GM18858 (cell line): ENCODE results near the gene OASL.
"Not testable (repeated sequence)": the region's sequence is repeated elsewhere in the genome, so short reads cannot be mapped to it uniquely, and the experiment has no call there.

Experiments used
- ATAC-seq: cut with Tn5 transposase; IDR thresholded peaks from one replicate; pipeline ENCODE4 v1.9.1; 2021; ENCODE audit not compliant: unreplicated experiment

Gene OASL

DNA sequence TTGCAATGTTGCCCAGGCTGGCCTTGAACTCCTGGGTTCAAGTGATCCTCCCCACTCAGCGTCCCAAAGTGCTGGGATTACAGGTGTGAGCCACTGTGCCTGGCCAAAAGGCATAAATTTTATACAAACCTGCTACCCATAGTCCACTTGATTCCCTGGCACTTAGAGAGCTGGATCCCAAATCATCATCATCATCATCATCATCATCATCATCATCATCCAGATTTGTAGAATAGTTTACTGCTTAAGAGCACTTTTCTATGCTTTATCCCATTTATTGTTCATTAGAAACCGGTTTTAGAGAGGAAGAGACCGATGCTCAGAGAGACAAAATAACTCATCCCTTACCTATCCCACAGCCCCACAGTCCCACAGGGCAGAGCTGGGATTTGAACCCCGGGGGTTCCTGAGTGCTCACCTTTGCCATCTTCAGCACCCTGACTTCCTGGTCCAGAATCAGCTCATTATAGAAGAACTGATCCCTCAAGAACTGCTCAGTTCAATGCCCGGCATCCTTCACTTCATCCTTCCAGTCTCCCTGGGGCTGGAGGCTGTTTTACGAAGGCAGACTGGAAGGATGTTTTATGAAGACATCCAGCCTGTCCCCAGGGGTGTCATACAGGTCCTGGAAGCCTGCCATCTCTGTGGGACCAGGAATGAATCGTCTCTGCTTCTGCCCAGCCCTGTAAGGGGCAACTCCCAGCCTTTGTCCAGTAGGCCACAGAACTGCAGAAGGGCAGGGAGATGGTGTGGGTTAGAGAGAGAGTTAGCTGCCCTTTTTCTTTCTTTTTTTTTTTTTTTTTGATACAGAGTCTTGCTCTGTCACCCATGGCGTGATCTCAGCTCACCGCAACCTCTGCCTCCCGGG, 20.2 kb upstream of the OASL start:
- no peak for ATAC-seq

- ATAC-seq, result no peak
Measured at GRCh38 chr12:121057794-121058193, 18.7 kb upstream of the OASL start.

DNA sequence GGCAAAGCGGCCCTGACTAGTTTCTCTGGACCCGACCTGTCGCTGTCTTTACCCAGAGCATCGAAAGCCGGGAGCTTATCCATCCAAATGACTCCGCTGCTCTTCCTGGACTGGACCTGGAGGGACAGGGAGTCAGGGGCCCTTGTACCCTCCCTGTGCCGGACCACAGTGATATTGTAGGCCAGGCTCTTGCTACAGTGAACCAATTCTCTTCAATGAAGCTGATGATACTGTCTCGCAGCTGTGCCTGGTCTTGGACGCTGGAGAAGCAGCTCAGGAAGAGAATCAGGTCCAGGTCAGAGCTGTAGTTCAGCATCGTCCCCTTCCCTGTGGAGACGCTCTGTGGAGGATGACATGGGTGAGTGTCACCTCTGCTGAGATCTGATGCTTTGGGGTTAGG, 14.7 kb upstream of the OASL start:
- no peak for ATAC-seq

GRCh38 chr12:121050725-121051124, 11.7 kb upstream of the OASL start:
- no peak for ATAC-seq

DNA sequence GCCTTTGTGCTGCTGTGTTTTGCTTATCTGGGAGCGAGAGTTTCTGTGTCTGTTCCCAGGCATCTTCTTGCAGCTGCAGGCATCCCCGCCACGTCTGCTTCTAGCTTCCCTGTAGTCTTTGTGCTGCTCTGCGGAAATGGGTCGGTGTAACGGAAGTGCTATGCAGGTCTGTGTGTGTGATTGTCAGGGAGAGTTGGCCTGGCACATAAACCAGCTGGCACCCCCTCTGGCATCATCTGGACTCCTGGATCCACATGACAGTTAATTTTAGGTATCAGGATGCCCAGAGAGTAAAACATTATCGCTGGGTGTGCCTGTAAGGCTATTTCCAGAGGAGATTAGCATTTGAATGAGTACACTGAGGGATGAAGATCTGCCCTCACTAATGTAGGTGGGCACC, 9.4 kb upstream of the OASL start:
- no peak for ATAC-seq

GRCh38 chr12:121047400-121047799, 8.4 kb upstream of the OASL start:
- not testable (repeated sequence) for ATAC-seq

DNA sequence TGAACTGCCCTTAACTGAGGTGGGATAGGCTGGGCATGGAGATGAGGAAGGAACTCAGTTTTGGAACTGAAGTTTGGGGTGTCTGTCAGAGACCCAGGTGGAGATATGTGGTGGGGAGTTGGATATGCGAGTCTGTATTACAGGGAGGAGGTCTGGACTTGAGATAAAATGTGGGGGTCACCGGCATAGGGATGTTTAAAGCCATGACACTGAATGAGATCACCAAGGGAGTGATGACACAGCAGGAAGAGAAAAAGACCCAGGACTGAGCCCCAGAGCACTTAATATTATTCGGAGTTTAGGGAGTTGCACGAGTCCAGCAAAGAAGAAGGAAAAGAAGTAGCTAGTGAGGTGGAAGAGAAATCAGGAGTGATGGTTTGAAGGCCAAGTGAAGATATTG, 4.0 kb upstream of the OASL start:
- no peak for ATAC-seq

- ATAC-seq, result no peak
Measured at GRCh38 chr12:121036810-121037326, 2.2 kb downstream of the OASL start.

- no peak for ATAC-seq
Measured at GRCh38 chr12:121034616-121035305, 4.3 kb downstream of the OASL start.

DNA sequence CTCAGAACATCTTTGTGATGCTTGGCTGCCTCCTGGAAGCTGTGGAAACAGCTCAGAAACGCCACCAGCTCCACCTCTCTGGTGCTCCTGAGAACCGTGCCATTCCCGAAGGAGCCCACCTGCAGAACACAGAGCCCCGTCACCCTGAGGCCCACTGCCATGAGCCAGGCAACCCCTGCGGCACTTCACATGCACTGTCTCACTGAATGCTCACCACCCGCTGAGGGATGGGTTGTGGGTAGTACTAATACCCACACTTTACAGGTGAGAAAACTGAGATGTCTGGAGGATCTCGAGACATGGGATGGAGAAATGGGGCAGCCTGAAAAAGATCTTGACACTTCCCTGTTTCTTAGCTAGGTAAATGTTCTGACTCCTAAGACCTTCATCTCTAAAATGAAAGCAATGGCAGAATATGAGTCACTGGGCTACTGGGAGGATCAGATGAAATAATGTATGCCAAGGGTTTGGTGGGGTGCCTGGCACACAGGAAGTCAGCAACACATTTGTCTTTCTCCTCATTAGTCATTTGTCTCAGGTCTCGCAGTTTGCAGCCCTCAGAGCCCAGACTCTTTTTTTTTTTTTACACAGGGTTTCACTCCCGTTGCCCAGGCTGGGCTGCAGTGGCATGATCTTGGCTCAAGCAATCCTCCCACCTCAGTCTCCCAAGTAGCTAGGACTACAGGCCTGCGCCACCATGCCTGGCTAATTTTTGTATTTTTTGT, 5.3 kb downstream of the OASL start:
- no peak for ATAC-seq

GRCh38 chr12:121030576-121031212, 8.4 kb downstream of the OASL start:
- no peak for ATAC-seq

DNA sequence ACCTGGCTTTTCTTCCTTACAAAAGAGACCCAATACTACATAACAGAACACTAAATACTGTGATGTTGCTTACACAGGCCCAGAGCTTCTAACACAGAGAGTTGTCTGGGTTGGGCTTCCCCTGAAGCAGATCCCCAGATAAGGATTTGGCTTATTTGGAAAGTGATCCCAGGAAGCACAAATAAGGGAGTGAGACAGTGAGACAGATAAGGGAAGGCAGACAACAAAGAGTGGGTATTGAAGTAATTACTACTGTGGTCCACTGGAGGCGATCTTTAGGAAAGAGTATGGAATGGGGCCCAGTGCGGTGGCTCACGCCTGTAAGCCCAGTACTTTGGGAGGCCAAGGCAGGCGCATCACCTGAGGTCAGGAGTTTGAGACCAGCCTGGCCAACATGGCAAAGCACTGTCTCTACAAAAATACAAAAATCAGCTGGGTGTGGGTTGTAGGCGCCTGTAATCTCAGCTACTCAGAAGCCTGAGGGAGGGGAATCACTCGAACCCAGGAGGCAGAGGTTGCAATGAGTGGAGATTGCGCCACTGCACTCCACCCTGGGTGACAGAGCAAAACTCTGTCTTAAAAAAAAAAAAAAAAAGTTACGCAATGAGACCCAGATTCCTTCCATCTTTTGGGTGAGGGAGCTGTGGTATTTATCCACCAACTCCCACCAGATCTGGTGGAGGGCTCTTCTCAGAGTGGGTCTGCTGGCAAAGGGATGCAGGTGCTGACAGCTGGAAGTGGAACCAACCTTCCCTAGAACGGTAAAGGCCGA, 12.6 kb downstream of the OASL start:
- ATAC-seq, result no peak

DNA sequence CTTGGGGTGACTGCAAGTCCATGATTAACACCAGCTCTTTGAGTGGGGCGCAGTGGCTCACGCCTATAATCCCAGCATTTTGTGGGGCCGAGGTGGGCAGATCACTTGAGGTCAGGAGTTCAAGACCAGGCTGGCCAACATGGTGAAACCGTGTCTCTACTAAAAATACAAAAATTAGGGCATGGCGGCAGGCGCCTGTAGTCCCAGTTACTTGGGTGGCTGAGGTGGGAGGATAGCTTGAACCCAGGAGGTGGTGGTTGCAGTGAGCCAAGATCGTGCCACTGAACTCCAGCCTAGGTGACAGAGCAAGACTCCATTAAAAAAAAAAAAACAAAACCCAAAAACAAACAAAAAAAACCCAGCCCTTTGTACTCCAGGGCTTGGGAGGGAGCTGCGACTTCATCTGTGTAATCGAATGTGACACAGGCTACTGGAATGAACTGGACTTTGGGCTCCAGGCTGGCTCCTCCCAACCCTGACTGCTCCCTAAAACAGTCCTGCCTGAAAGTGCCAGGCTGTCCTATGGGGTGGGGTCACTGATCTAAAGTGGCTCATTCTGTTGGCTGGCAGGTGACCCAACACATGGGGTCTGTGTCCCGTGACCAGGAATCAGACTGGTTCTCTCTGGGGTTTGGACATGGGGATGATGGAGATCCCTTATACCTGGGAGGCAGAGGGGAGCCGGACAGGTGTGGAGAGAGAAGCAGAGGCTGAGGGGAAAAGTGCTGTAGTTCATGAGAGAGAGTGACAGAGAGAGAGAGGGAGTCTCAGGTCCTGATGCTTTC, 13.4 kb downstream of the OASL start:
- ATAC-seq, result no peak

DNA sequence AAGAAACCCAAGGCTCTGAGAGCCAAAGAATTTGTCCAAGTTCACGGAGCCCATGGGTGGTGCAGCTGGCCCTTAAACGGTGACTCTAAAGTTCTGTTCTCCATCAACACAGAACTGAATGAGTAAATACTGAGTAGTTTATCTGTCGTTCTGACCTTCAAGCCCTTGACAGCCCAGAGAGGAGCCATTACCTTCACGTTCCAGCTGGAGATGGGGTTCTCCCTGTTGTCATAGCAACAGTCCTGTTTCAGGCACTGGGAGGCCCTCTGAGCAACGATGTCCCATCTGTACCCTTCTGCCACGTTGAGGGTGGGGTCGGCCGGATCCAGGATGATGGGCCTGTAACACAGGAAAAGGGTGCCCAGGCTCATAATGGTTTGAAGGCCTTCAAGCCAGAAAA, 15.2 kb downstream of the OASL start:
- no peak for ATAC-seq

GRCh38 chr12:121022713-121023112, 16.3 kb downstream of the OASL start:
- ATAC-seq, result no peak

GRCh38 chr12:121021754-121022153, 17.3 kb downstream of the OASL start:
- no peak for ATAC-seq

DNA sequence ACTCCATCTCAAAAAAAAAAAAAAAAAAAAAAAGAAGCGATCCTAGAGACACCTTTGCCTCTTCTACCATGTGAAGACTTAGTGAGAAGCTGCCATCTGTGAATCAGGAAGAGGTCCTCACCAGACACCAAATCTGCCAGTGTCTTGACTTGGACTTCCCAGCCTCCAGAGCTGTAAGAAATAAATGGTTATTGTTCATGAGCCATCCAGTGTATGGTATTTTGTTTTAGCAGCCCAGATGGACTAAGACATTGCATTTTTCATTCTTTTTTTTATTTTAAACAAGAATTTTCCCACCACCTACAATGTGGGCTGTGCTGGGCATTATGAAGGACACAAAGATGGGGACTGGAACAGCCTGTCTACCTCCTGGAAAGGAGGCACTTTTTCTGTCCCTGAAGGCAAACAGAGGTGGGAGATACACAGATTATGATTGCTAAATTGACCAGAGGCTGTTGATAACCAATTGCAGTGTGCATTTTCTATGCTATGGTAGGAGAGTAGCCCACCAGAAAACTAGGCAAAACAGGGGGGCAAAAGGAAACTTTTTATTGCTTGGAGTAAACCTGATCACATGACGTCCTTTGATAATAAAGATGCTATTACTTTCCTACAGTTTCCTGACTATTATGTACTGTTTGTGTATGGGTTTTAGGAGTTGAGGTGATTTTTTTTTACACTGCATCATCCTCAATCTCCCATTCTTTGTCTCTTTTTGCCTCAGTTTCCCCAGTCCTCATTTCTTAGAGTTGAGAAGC, 20.0 kb downstream of the OASL start:
- ATAC-seq, result no peak

DNA sequence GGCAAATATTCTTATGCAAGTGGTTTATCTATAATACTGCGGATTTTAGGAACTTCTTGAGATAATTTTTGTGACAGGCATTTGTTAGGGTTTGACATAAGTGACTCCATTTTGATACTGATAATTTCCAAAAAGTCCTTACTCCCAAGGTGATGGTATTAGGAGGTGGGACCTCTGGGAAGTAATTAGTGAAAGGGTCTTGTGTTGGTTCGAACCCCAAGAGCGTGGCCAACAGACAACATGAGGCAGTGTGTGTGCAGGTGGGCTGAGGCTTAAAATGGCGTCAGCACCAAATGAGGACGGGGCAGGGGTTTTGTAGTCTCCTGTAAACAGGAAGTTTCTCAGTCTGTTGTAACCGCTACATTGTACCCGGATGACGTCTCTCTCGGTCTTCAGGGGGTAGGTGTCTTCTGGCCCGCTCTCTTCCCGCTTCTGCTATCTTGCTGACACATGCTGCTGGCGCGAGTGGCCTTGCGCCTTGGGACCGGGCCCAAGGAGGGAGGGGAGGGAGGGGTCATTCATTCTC, 21.0 kb downstream of the OASL start:
- no peak for ATAC-seq
